GM12873 (cell line): ENCODE data around the gene ANKRD28.

Experiments
- CTCF ChIP-seq: IDR thresholded peaks from 2 replicates; pipeline ENCODE4 v1.5.1; 2012; ENCODE audit warnings: low read depth, mild to moderate bottlenecking, moderate library complexity, low read length, control low read depth; ENCODE audit not compliant: insufficient read depth; ENCODE audit errors: missing control alignments

Gene ANKRD28

DNA sequence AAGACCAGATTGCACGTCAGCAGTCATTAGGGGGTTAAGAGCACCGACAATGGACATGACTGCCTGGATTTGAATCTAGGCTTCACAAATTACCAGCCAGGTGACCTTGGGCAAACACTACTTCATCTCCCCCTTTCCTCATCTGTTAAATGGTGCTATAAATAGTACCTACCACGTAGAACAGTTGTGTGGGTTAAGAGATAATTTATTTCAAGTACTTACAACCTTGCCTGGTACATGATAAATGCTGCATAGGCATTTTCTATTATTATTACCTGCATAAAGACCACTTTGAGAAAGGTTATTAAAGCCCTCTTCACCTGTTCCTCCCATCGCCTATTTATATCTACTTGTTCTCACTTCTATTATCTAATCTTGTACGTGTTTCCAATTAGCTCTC lies 131.5 kb downstream of the ANKRD28 start:
- no peak for TF ChIP-seq CTCF

GRCh38 chr3:15665510-15666150 lies 132.1 kb downstream of the ANKRD28 start:
- TF ChIP-seq CTCF: no peak

- TF ChIP-seq CTCF: no peak
Observed at GRCh38 chr3:15664144-15664543, 133.6 kb downstream of the ANKRD28 start.

- TF ChIP-seq CTCF: no peak
Observed at GRCh38 chr3:15660055-15660935, 137.5 kb downstream of the ANKRD28 start.

DNA sequence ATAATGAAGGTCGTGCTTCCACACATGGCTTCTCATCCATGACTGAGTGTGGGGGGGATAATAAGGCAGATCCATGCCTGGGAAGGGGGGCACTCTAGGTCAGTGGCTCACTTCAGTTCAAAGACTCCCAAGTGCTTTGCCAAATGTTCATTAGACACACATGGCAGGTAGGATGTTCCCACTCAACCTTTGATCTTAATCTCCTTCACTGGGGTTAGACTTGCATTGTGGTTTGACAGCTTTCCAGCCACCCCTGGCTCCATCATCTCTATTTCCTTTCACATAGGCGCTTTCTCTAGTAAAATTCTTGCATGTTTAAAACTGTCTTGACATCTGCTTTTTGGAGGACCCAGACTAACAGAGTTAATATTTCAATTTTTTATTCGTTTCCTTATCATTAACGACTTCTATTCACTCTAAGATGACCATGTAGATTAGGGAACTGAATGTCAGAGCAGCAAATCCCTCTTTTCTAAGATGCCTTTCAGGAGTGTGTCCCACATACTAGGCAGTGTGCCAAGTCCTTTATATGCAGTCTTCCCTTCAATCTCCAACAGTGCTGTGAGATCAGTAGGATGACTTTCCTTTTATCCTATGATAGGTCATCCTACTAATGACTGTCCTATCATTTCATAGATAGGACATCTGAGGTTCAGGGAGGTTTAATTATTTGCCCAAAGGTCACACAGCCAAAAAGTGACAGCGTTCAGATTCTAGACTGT lies 138.4 kb downstream of the ANKRD28 start:
- TF ChIP-seq CTCF: no peak

GRCh38 chr3:15657016-15657415 lies 140.8 kb downstream of the ANKRD28 start:
- no peak for TF ChIP-seq CTCF

- TF ChIP-seq CTCF: no peak
Observed at GRCh38 chr3:15656342-15656741, 141.4 kb downstream of the ANKRD28 start.
